GM21526 (cell line): Measurements from ENCODE around the gene ZNF570.

Experiments
- ATAC-seq: cut with Tn5 transposase; IDR thresholded peaks from one replicate; pipeline ENCODE4 v1.9.1; 2021; ENCODE audit warnings: moderate library complexity; ENCODE audit not compliant: unreplicated experiment, low FRiP score

Gene ZNF570

DNA sequence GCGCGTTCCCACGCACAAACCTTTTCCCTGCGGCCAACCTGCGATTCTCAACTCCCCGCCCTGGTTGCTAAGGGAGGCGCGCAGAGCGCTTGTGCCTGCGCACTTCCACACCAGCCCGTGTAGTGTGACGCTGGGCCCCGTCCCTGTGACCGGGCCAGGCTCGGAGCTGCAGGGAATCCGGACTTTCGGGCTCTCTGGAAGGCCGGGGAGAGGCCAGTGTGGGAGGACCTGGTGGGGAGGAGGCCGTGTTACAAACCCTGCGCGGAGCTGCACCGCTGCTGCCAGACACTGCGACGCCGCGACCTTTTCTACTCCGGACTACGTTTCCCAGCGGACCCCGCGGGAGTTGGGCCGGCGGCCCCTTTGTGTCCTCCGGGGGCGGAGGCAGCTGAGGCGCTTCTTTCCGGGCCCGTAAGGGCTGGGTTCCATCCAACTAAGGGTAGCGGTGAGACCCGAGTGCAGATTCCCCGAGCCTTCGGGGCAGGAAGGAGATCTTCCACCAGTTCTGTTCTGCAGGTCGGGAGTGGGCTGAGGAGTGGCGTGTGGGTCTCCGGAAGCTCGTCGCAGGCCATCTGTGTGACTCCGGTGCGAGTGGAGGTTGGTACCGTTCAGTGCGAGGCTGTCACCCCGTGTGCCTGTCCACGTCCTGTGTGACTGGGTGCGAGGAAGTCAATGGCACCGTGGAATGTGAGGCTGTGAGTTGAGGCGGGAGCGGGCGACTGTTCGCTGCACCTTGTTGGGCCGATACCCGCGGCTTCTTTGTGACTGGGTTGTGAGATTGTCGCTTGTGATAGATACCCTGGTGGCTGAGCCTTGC, at the start of gene ZNF570:
Gene ZNF570, plus strand, starts transcription at position 396 of the 817 bp plus-strand sequence. CDS start 999 bp downstream, outside the sequence.
- ATAC-seq: peak; percentile 62

DNA sequence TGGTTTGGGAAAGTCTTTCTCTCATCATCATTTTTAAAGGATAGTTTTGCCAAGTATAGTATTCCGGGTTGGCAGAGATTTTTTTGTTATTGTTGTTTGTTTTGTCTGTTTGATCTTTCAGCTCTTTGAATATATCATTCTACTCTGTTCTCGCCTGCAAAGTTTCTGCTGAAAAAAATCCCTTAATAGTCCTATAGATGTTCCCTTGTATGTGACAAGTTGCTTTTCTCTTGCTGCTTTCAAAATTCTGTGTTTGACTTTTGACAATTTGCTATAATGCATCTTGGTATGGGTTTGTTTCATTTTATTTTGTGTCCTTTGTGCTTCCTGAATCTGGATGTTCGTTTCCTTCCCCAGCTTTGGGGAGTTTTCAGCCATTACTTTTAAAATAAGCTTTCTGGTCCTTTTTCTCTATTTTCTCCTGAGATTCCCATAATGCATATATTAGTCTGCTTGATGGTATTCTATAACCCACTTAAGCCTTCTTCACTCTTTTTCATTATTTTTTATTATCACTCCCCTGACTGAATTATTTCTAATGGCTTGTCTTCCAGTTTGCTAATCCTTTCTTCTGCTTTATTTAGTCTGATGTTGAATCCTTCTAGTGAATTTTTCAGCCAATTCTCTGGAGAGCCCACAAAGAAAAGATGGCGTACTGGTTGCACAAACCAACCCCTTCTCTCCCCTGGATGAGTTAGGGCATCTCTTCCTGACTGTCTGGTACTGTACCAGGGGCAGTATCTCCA, 16.5 kb upstream of the ZNF570 start:
- no peak for ATAC-seq

DNA sequence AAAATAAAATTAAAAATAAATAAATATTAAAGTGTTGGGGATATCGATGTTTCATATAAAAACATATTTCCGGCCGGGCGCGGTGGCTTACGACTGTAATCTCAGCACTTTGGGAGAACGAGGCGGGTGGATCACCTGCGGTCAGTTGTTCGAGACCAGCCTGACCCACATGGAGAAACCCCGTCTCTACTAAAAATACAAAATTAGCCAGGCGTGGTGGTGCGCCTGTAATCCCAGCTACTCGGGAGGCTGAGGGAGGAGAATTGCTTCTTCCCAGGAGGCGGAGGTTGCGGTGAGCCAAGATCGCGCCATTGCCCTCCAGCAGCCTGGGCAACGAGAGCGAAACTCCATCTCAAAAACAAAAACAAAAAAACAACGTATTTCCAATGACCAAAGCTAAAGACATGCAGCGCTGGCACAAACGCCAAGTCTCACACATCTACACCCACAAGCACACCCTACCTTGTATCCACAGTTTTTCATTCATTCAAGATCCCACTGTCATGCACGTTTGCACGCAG, 2.8 kb upstream of the ZNF570 start:
- ATAC-seq: no peak

DNA sequence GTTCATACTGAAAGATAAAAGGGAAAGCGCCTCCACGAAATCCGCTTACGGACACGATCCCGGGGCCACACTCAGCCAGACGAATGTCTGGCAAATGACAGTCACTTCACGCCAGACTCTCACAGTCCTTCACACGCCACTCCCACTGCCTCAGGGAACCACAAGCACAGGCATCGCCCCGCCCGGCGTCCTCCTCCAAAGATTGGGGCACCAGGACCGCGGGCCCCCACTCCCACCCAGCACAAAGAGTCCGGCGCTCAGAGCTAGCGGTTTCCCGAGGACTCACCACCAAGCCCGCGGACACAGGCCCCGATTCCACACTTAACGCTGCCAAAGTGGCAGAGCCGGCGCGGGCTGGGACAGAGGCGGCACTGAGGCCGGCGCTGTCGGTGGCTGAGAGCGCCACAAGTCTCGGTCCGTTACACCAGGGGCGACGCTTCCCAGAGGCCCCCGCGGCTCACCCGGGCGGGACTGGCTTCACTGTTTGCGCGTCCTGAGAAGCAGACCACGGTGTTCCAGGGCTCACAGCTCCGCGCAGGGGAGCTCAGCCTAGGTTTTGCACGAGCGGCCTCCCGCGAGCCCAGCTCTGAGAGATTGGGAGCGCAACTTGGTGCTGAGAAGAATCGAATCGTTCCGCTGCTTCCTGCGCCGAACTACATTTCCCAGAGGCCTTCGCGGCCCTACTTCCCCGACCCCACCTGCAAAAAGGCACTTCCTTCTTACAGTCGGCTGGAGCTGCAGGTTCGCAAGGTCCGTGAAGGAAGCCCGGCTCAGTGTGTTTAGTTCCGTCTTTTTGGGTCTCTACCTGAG, 2.2 kb upstream of the ZNF570 start, which contains the start of gene ZNF569:
Gene ZNF569, minus strand, starts transcription at position 647 of the 810 bp plus-strand sequence. CDS start 22,523 bp downstream, outside the sequence.
- ATAC-seq: peak; percentile 58

DNA sequence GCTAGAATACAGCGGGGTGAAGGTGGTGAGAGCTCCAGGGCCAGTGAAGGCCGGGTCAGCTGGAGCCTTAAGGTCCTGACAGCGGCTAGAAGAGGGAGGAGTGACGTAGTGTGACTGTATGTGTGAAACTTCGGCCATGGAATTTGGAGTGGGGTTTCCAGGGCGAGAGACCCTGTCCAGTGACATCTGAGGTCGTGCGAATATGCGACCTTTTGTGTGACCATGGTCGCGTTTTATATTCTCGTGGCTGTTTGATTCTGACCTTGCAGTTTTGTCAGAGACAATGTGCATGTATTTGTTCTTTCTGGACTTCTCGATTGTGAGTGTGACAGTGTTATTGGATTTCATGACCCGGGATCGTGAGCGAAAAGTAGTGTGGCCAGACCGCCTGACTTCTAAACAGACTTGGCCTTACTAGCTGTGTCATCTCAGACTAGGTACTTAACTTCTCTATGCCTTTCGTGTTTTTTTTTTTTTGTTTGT, 1.5 kb upstream of the ZNF570 start:
- no peak for ATAC-seq

DNA sequence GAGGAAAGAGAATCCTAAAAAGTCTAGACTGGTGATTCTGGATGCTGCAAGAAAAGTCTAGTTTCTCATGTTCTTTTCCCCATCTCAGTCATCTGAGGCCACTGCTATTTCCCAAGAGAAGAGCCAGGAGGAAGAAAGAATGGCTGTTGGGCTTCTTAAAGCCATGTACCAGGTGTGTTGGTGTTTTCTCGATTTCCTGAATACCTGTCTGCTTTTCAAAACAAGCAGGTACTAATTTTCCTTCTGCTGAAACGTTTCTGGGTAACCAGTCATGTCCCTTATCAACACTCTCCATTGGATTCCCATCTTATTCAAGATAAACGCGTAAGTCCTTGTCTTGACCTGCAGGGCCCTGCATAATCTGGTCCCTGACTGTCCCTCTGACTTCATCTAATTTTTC, 1.1 kb downstream of the ZNF570 start:
- ATAC-seq: no peak

DNA sequence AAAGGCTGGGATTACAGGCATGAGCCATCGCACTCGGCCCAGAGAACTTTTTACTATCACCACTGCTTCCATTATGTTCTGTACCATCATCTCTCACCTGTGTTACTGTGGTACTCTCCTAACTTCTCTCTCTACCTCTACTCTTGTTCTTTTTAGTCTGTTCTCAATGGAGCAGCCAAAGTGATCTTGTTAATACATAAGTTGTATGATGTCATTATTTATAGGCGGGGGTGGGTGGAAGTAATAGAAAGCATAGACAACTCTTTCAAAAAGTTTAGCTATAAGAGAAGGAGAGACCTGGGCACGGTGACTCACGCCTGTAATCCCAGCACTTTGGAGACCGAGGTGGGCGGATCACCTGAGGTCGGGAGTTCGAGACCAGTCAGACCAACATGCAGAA, 3.0 kb downstream of the ZNF570 start:
- no peak for ATAC-seq

DNA sequence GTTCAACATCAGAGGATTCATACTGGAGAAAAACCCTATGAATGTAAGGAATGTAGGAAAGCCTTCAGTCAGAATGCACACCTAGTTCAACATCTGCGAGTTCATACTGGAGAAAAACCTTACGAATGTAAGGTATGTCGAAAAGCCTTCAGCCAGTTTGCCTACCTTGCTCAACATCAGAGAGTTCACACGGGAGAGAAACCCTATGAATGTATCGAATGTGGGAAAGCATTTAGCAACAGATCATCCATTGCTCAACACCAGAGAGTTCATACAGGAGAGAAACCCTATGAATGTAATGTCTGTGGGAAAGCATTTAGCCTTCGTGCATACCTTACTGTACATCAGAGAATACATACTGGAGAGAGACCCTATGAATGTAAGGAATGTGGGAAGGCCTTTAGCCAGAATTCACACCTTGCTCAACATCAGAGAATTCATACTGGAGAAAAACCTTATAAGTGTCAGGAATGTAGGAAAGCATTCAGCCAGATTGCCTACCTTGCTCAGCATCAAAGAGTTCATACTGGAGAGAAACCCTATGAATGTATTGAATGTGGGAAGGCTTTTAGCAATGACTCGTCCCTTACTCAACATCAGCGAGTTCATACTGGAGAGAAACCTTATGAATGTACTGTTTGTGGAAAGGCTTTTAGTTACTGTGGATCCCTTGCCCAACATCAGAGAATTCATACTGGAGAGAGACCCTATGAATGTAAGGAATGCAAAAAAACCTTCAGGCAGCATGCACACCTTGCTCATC, 15.4 kb downstream of the ZNF570 start:
- ATAC-seq: no peak

DNA sequence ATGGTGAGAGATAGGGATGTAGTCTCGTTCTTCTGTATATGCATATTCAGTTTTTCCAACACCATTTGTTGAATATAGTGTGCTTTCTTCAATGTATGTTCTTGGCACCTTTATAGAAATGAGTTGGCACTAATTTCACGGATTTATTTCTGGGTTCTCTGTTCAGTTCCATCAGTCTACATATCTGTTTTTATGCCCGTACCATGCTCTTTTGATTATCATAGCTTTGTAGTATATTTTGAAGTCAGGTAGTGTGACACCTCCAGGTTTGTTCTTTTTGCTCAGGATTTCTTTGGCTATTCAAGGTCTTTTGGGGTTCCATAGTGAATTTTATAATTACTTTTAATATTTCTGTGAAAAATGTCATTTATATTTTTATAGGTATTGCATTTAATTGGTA, 23.1 kb downstream of the ZNF570 start:
- ATAC-seq: no peak

DNA sequence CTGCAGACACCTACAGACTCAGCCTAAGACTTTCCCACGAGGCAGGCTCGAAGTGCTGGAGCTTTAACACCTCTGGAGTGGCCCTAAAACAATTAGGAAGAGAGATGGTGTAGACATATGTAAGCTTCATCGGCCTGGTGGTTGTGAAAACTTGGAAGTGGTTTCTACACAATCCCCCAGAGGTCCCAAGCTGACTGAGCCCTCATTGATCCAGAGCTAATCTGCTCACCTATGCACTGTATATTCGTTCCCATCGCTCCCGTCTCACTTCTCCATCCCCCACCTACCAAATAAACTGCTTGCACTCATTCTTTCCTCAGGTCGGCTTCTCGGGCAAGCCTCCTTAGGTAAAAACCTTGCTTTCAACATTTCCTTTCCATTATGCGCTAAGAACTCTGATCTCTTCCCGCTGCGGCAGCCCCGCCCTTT, 36.8 kb downstream of the ZNF570 start:
- ATAC-seq: no peak

DNA sequence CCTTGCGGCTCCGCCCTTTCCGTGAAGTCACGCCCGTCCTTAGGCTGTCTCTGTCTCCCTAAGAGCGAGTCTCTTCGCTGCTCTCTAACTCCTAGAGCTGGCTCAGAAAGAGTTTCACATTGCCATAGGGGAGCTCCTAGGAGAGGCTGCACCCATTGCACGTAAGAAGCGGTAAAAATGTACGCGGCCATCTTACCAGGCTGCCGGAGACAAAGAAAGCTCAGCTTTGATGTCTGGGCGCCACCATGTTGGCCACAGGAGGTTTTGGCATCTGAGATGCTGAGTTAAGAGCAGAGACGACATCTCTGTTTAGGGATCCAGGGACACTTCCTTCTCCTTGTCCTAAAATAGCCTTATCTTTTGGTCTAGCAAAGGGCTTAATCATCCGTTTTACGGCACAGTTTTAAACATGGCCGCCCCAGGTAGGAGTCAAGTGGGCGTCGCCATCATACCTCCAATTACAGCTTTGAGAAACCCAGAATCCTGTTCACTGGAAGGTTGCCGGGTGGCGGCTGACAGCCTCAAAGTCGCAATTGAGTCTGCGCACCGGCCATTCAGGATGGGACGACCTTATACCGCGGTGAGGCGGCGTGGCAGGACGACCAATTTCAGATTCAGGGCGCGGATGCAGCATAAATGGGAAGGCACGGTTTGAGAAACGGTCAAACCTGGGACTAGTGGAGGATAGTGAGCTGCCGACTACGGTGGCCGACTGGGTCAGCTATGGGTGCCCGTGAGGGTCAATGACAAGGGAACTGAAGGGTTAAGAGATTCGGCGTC, 37.4 kb downstream of the ZNF570 start, which contains the start of gene ZNF793:
Gene ZNF793, plus strand, starts transcription at position 553 of the 780 bp plus-strand sequence. CDS start 16,501 bp downstream, outside the sequence.
- ATAC-seq: no peak

DNA sequence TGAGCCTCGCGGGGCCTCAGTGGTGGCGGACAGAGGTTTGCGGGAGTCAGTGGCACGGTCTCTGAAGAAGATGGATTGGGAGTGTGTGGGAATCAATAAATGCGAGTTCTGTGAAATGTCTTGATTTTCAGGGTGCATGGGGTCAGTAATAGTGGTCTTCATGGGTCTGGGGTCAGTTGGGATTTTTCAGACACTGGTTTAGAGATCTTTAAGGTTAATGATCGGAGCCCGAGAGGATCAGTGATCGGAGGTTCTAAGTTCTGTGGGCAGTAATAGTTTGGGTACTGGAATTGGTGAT, 38.0 kb downstream of the ZNF570 start:
- no peak for ATAC-seq

DNA sequence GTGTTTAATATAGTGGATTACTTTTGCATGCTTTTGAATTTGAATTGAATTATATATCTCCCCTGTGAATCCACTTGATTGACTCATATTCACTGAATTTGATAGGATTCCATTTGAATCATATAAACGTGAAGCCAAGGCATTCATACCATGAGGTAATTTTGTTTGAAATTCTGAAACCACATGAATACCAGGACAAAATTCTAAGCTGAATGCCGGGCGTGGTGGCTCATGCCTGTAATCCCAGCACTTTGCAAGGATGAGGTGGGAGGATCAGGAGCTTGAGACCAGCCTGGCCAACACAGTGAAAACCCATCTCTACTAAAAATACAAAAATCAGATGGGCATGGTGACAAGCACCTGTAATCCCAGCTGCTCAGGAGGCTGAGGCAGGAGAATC, 42.0 kb downstream of the ZNF570 start:
- ATAC-seq: no peak

DNA sequence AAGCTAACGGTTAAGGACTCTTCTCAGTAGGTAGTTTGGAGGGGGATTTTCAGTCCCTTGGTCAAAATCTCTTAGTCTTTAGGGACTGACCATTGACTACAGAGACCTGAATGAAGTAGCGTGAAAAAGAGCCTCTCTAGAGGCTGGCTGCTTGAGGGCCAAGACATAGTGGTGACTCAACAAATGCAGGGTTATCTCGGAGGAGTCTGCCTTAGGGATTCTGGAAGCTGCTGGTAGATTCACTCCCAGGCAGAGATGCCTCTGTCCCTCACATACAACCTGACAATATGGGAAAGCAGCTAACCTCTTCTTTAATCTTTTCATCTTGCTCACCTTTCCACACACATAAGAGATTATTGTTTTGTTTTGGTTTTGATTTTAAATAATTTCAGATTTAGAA, 42.7 kb downstream of the ZNF570 start:
- no peak for ATAC-seq

DNA sequence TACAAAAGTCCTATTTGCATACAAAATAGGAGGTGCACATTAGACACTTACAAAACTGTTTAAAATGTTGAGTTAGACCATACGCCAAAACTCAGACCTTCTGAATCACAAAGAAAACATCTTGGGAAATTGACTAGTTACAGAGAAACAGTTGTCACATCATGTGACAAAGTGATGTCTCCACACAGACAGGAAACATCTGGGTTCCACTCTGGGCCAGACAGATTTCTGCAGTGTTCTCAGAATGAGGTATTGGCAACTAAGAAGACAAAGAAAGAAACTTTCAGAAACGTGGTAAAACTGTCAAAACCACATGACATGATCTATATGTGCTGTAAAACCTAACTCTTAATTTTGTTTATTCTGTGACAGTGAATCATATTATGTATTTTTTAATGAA, 44.2 kb downstream of the ZNF570 start:
- ATAC-seq: no peak

DNA sequence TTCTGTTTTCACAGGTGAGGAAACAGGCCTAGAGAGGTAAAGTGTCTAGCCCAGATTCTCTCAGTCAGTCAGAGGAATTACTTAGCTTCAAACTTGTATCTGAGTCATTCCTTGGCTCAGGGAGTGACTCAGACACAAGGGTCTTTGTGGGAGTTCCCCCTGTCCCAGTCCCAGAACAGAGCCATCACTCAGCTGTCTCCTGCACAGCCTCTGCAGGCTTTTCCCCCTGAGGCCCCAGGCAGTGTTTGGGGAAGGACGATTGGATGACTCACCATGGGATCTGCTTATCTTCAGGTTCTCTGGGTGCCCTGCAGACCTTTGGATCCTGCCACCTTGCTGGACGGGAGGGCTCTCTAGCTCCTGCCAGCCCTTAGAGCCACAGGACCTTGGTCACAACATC, 50.7 kb downstream of the ZNF570 start:
- ATAC-seq: no peak

DNA sequence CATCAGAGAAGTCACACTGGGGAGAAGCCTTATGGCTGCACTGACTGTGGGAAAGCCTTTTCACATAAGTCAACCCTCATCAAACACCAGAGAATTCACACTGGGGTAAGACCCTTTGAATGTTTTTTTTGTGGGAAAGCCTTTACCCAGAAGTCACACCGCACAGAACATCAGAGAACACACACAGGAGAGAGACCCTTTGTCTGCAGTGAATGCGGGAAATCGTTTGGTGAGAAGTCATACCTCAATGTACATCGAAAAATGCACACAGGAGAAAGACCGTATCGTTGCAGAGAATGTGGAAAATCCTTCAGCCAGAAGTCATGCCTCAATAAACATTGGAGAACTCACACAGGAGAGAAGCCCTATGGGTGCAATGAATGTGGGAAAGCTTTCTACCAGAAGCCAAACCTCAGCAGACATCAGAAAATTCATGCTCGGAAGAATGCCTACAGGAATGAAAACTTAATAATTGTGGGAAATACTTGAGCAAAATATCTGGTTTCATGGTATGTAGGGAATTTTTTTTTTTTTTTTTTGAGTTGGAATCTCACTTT, 68.3 kb downstream of the ZNF570 start:
- no peak for ATAC-seq
